ENCODE measurements around the gene NPIPB8. TPM values are rescaled to one million over a fixed set of nuclear protein-coding genes. Genes with fewer than 3 reads are reported as not detected.
"Not testable (repeated sequence)": the region's sequence is repeated elsewhere in the genome, so short reads cannot be mapped to it uniquely, and the experiment has no call there.

The NPIPB8 gene
- not detected for polyA plus RNA-seq

- WGBS, 3 donors, result no CpG with 5 or more reads among the region's 1 CpG
- not testable (repeated sequence) for H3K27ac ChIP-seq (ENCODE audit: low read depth, low read length)
These were observed at the start of gene NPIPB8 for GRCh38 chr16:28637765-28638164. Gene NPIPB8, plus strand, starts transcription at chr16:28638065. Its CDS starts 296 bp downstream, at chr16:28638361.

- 92 to 96% (median 96%) methylated on average over 8 of the region's 8 CpGs for WGBS, 3 donors
- no peak overlapping the region for H3K27ac ChIP-seq (ENCODE audit: low read depth, low read length)
These were observed 48.8 kb upstream of the NPIPB8 start for GRCh38 chr16:28589069-28589468.

- H3K27ac ChIP-seq (ENCODE audit: low read depth, low read length), result no peak overlapping the region
- 93 to 100% (median 97%) methylated on average over 11 to 13 of the region's 13 CpGs for WGBS, 3 donors
These were observed 47.9 kb upstream of the NPIPB8 start for GRCh38 chr16:28589930-28590329.

GRCh38 chr16:28590384-28591340 lies 47.2 kb upstream of the NPIPB8 start:
- 90 to 91% (median 91%) methylated on average over 20 to 22 of the region's 22 CpGs for WGBS, 3 donors

GRCh38 chr16:28591355-28591754 lies 46.5 kb upstream of the NPIPB8 start:
- no peak overlapping the region for H3K27ac ChIP-seq (ENCODE audit: low read depth, low read length)
- 86 to 91% (median 90%) methylated on average over 6 of the region's 6 CpGs for WGBS, 3 donors

More at GRCh38 chr16:28590384-28591340, 47.2 kb upstream of the NPIPB8 start:
- no peak overlapping the region for H3K27ac ChIP-seq (ENCODE audit: low read depth, low read length)

- 90 to 96% (median 92%) methylated on average over 5 of the region's 5 CpGs for WGBS, 3 donors
These were observed 45.4 kb upstream of the NPIPB8 start for GRCh38 chr16:28592511-28592910.

GRCh38 chr16:28592979-28593553 lies 44.8 kb upstream of the NPIPB8 start:
- 89 to 94% (median 90%) methylated on average over 13 of the region's 13 CpGs for WGBS, 3 donors
- no peak overlapping the region for H3K27ac ChIP-seq (ENCODE audit: low read depth, low read length)

More at GRCh38 chr16:28592511-28592910, 45.4 kb upstream of the NPIPB8 start:
- H3K27ac ChIP-seq (ENCODE audit: low read depth, low read length), result no peak overlapping the region

- WGBS, 3 donors, result 92 to 98% (median 96%) methylated on average over 5 to 6 of the region's 6 CpGs
- not testable (repeated sequence) for H3K27ac ChIP-seq (ENCODE audit: low read depth, low read length)
These were observed 42.4 kb upstream of the NPIPB8 start for GRCh38 chr16:28595451-28595850.

GRCh38 chr16:28596115-28596630 lies 41.7 kb upstream of the NPIPB8 start:
- H3K27ac ChIP-seq (ENCODE audit: low read depth, low read length), result no peak overlapping the region
- WGBS, 3 donors, result 53 to 75% (median 73%) methylated on average over 8 of the region's 8 CpGs

- H3K27ac ChIP-seq (ENCODE audit: low read depth, low read length), result no peak within 1 kb of the TSS
- 26 to 39% (median 28%) methylated on average over 11 of the region's 11 CpGs for WGBS, 3 donors
These were observed 40.8 kb upstream of the NPIPB8 start, which contains the start of gene SULT1A2 for GRCh38 chr16:28596840-28597691. Gene SULT1A2, minus strand, starts transcription at chr16:28597050. Its CDS starts 1,120 bp downstream, at chr16:28595930.

GRCh38 chr16:28597692-28598261 lies 40.1 kb upstream of the NPIPB8 start:
- WGBS, 3 donors, result 54 to 73% (median 72%) methylated on average over 9 of the region's 9 CpGs
- no peak overlapping the region for H3K27ac ChIP-seq (ENCODE audit: low read depth, low read length)

- WGBS, 3 donors, result no CpG with 5 or more reads among the region's 17 CpGs
These were observed 38.2 kb upstream of the NPIPB8 start for GRCh38 chr16:28599377-28600285.

GRCh38 chr16:28600965-28601364 lies 36.9 kb upstream of the NPIPB8 start:
- 28 to 64% (median 43%) methylated on average over 6 to 10 of the region's 20 CpGs for WGBS, 3 donors
- not testable (repeated sequence) for H3K27ac ChIP-seq (ENCODE audit: low read depth, low read length)

More at GRCh38 chr16:28599377-28600285, 38.2 kb upstream of the NPIPB8 start:
- H3K27ac ChIP-seq (ENCODE audit: low read depth, low read length), result not testable (repeated sequence)

- not testable (repeated sequence) for H3K27ac ChIP-seq (ENCODE audit: low read depth, low read length)
- WGBS, 3 donors, result 89 to 92% (median 89%) methylated on average over 10 to 12 of the region's 13 CpGs
These were observed 36.3 kb upstream of the NPIPB8 start for GRCh38 chr16:28601589-28601988.

- WGBS, 3 donors, result 73 to 88% (median 84%) methylated on average over 5 of the region's 10 CpGs
- H3K27ac ChIP-seq (ENCODE audit: low read depth, low read length), result not testable (repeated sequence)
These were observed 35.8 kb upstream of the NPIPB8 start for GRCh38 chr16:28602062-28602461.

- 58 to 68% (median 61%) methylated on average over 4 to 5 of the region's 6 CpGs for WGBS, 3 donors
- no peak overlapping the region for H3K27ac ChIP-seq (ENCODE audit: low read depth, low read length)
These were observed 35.3 kb upstream of the NPIPB8 start for GRCh38 chr16:28602529-28602928.
